HepG2 (cell line): ENCODE measurements around the gene BPIFB6. TPM values are rescaled to one million over a fixed set of nuclear protein-coding genes. Genes with fewer than 3 reads are reported as not detected.

Experiments used
- ARID3A ChIP-seq: IDR thresholded peaks from 2 replicates; pipeline ENCODE4 v1.6.1; 2012; ENCODE audit warnings: low read depth, low read length, improper control_type of control experiment
- GATA4 ChIP-seq: sonication (generic); IDR thresholded peaks from 2 replicates; pipeline ENCODE4 v1.6.1; 2016; ENCODE audit warnings: antibody characterized with exemption, low read depth, borderline replicate concordance
- HBP1 ChIP-seq: IDR thresholded peaks from 2 replicates; pipeline ENCODE4 v1.6.1; 2016; ENCODE audit warnings: low read depth, control low read depth
- HMGXB3 ChIP-seq: sonication (generic); formaldehyde crosslinking; IDR thresholded peaks from 2 replicates; pipeline ENCODE4 v1.4.0; 2020; ENCODE audit warnings: missing genetic modification reagents, borderline replicate concordance
- HNF4G ChIP-seq, 2 experiments: sonication (generic) in 1 of 2; formaldehyde crosslinking in 1 of 2; IDR thresholded peaks; 2 replicates each; pipeline versions ENCODE4 v1.4.0 to v1.6.1; 2011 to 2020; ENCODE audit warnings: borderline replicate concordance in 2 of 2, low read depth in 2 of 2, mild to moderate bottlenecking in 2 of 2, low read length in 1 of 2, missing genetic modification reagents in 1 of 2, moderate library complexity in 1 of 2
- HOXA3 ChIP-seq: sonication (generic); formaldehyde crosslinking; IDR thresholded peaks from 2 replicates; pipeline ENCODE4 v1.5.0; 2020; ENCODE audit warnings: missing genetic modification reagents
- NR2C2 ChIP-seq: sonication (generic); formaldehyde crosslinking; IDR thresholded peaks from 2 replicates; pipeline ENCODE4 v1.4.0; 2020; ENCODE audit warnings: missing genetic modification reagents, mild to moderate bottlenecking, moderate library complexity, borderline replicate concordance
- NR2F2 ChIP-seq: IDR thresholded peaks from 2 replicates; pipeline ENCODE4 v1.6.1; 2012; ENCODE audit warnings: low read depth, inconsistent platforms, borderline replicate concordance
- PRPF4 ChIP-seq: fragments of 200-400 bp; formaldehyde crosslinking; IDR thresholded peaks from 2 replicates; pipeline ENCODE4 v1.6.1; 2016; ENCODE audit warnings: low read length, low read depth; ENCODE audit not compliant: poor library complexity, severe bottlenecking
- RCOR2 ChIP-seq: IDR thresholded peaks from 2 replicates; pipeline ENCODE4 v1.6.1; 2016; ENCODE audit warnings: missing biosample characterization, missing genetic modification reagents
- RORA ChIP-seq: sonication (generic); formaldehyde crosslinking; IDR thresholded peaks from 2 replicates; pipeline ENCODE4 v1.5.0; 2020; ENCODE audit warnings: mild to moderate bottlenecking, missing genetic modification reagents, moderate library complexity
- SOX6 ChIP-seq, 2 experiments: fragments of 450-650 bp in 1 of 2; sonication (generic) in 1 of 2; formaldehyde crosslinking in 1 of 2; IDR thresholded peaks; 2 replicates each; pipeline versions ENCODE4 v1.4.0 to v1.6.1; 2017 to 2020; ENCODE audit warnings: antibody characterized with exemption in 1 of 2, mild to moderate bottlenecking in 1 of 2, missing genetic modification reagents in 1 of 2
- TFDP1 ChIP-seq: IDR thresholded peaks from 2 replicates; pipeline ENCODE4 v1.6.1; 2016; ENCODE audit warnings: missing compliant biosample characterization, missing genetic modification reagents, borderline replicate concordance
- U2AF2 ChIP-seq: fragments of 200-400 bp; formaldehyde crosslinking; IDR thresholded peaks from 2 replicates; pipeline ENCODE4 v1.6.1; 2017; ENCODE audit warnings: low read depth, mild to moderate bottlenecking, low read length
- ZMYM3 ChIP-seq: sonication (generic); formaldehyde crosslinking; IDR thresholded peaks from 2 replicates; pipeline ENCODE4 v1.5.1; 2020; ENCODE audit warnings: mild to moderate bottlenecking, missing genetic modification reagents
- ZNF180 ChIP-seq: sonication (generic); formaldehyde crosslinking; IDR thresholded peaks from 2 replicates; pipeline ENCODE4 v1.4.0; 2020; ENCODE audit warnings: low read depth, missing genetic modification reagents, borderline replicate concordance
- ZNF20 ChIP-seq: sonication (generic); formaldehyde crosslinking; IDR thresholded peaks from 2 replicates; pipeline ENCODE4 v1.4.0; 2020; ENCODE audit warnings: mild to moderate bottlenecking, moderate library complexity, missing genetic modification reagents
- ZNF225 ChIP-seq: sonication (generic); formaldehyde crosslinking; IDR thresholded peaks from 2 replicates; pipeline ENCODE4 v1.4.0; 2020; ENCODE audit warnings: mild to moderate bottlenecking, missing genetic modification reagents
- ZNF367 ChIP-seq: sonication (generic); formaldehyde crosslinking; IDR thresholded peaks from 2 replicates; pipeline ENCODE4 v1.4.0; 2020; ENCODE audit warnings: missing genetic modification reagents, borderline replicate concordance
- ZSCAN29 ChIP-seq: sonication (generic); formaldehyde crosslinking; conservative IDR thresholded peaks from 2 replicates; pipeline ENCODE4 v1.4.0; 2020; ENCODE audit warnings: mild to moderate bottlenecking, missing genetic modification reagents
- polyA plus RNA-seq, 8 experiments: library from polyadenylated mRNA; depleted of rRNA in 3 of 8; stranded (reverse) in 7 of 8; unstranded in 1 of 8; fragments of >200 nt; fragmentation: Illumina TruSeq in 4 of 8; extraction: Trizol in 4 of 8; gene quantifications; 2 replicates each; pipeline versions ENCODE4 v1.2.1 to v1.2.3, GENCODE V29; 2011 to 2016; ENCODE audit warnings: low read depth in 4 of 8, missing spikeins in 1 of 8, mixed read lengths in 1 of 8; ENCODE audit not compliant: insufficient read depth in 1 of 8
- total RNA-seq, 5 experiments: library from RNA; depleted of rRNA; stranded (reverse); fragments of >200 nt; fragmentation: Illumina TruSeq; extraction: Trizol; gene quantifications; 2 replicates each; pipeline ENCODE4 v1.2.3, GENCODE V29; 2016; ENCODE audit warnings: low read depth in 1 of 5

The BPIFB6 gene
- total and polyA plus RNA-seq, 2 of the 13 experiments (the other 11 are each of a cell fraction or from before 2014, with no cell fraction given), result 0.13 to 1.7 TPM

- no peak for TF ChIP-seq HMGXB3
- 0 out of 2 replicates have a peak, but pooled peaks have one; percentile 37 for TF ChIP-seq ZSCAN29 (CRISPR knock-in tag)
- TF ChIP-seq ZNF180 (CRISPR knock-in tag), result no peak
- peak; percentile 82 for TF ChIP-seq HNF4G (IDR thresholded peaks at IDR 0.05; ENCODE audit: borderline replicate concordance, low read depth, low read length)
- TF ChIP-seq HNF4G (CRISPR knock-in tag; IDR thresholded peaks at IDR 0.05; ENCODE audit: borderline replicate concordance, low read depth), result 0 out of 2 replicates have a peak, but pooled peaks have one; percentile 40
- TF ChIP-seq ZMYM3, result peak; percentile 89
- TF ChIP-seq ZNF225 (CRISPR knock-in tag), result 0 out of 2 replicates have a peak, but pooled peaks have one; percentile 38
- TF ChIP-seq TFDP1 (CRISPR knock-in tag), result no peak
- no peak for TF ChIP-seq ZNF20 (CRISPR knock-in tag)
- no peak for TF ChIP-seq ZNF367
- TF ChIP-seq RORA (CRISPR knock-in tag), result no peak
- no peak for TF ChIP-seq U2AF2
- TF ChIP-seq SOX6 (IDR thresholded peaks at IDR 0.05), result no peak
- TF ChIP-seq SOX6 (CRISPR knock-in tag; IDR thresholded peaks at IDR 0.05), result peak; percentile 90
- TF ChIP-seq HBP1, result no peak
- peak; percentile 71 for TF ChIP-seq NR2C2 (CRISPR knock-in tag)
- peak; percentile 67; the same call in 1 of the 2 replicates for TF ChIP-seq NR2F2
- TF ChIP-seq PRPF4, result no peak
- 0 out of 2 replicates have a peak, but pooled peaks have one; percentile 53 for TF ChIP-seq GATA4
- peak; percentile 61; the same call in 1 of the 2 replicates for TF ChIP-seq ARID3A
- peak; percentile 78; the same call in 1 of the 2 replicates for TF ChIP-seq RCOR2
- no peak; the same call in 1 of the 2 replicates for TF ChIP-seq HOXA3
Measured at GRCh38 chr20:33043731-33044181, 12.3 kb downstream of the BPIFB6 start (continued).
